Measurements from ENCODE around the gene PHLDB1.

PHLDB1 gene

DNA sequence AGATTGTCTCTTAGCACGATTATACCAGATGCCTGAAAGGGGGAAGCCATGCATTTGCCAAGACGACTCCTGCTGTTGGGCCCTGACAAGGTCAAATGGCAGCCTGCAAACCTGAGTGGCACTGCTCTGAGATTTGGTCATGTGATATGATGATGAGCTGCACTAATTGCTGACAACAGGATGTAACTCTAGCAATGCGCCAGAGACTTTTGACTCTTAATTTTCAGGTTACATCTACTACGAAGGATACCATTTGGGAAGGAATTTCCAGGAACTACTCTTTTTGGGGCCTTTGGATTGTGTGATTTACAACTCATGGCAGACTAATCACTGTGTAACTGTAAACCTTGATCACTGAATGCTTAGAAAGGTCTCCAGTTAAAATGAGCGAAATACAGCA, 59.0 kb downstream of the PHLDB1 start:
- Histone ChIP-seq H3K14ac (ENCODE audit: low read length in 2 of 2) (no peak overlapping the region), H4K91ac (ENCODE audit: low read length) (no peak overlapping the region), H2AK5ac (ENCODE audit: low read length, severe bottlenecking) (no peak overlapping the region), H3K23ac (ENCODE audit: low read length in 2 of 2) (no peak overlapping the region), H3K27me3 (ENCODE audit: control insufficient read depth in 1 of 2, insufficient read depth in 1 of 2, low read length in 2 of 2) (peaks cover 3 to 8% of the 10 kb centered on the region in 2 experiments), H3K18ac (ENCODE audit: low read depth in 1 of 2, low read length in 2 of 2) (no peak overlapping the region), H4K8ac (ENCODE audit: low read length) (no peak overlapping the region), H2BK120ac (ENCODE audit: low read depth, low read length) (no peak overlapping the region), H2BK5ac (ENCODE audit: low read depth, low read length, poor library complexity, severe bottlenecking) (no peak overlapping the region), H3K27ac (ENCODE audit: low read length, poor library complexity, severe bottlenecking) (no peak overlapping the region), H3K4me3 (ENCODE audit: insufficient read depth in 1 of 2, low read depth in 1 of 2, low read length in 2 of 2) (no peak overlapping the region), H2AFZ (ENCODE audit: low read depth, low read length) (peak overlapping the region; percentile 47), H3K36me3 (ENCODE audit: control insufficient read depth in 1 of 2, insufficient read depth in 2 of 2, low read depth in 1 of 2, low read length in 2 of 2) (peaks cover 0 to under 1% of the 10 kb centered on the region in 2 experiments), H3K9me3 (ENCODE audit: control insufficient read depth, low read length) (no peaks in the 10 kb centered on the region), H2BK12ac (ENCODE audit: low read length in 2 of 2) (no peak overlapping the region), H3K9ac (ENCODE audit: low read length) (no peak overlapping the region), H3K4ac (ENCODE audit: low read depth in 1 of 2, low read length in 2 of 2) (no peak overlapping the region), H2BK15ac (ENCODE audit: low read depth, poor library complexity, severe bottlenecking) (no peak overlapping the region), H3K79me1 (replicated peaks; ENCODE audit: low read length, poor library complexity, severe bottlenecking) (no peaks in the 10 kb centered on the region), H3K4me1 (ENCODE audit: control insufficient read depth, insufficient read depth, low read depth, low read length) (peaks cover 6% of the 10 kb centered on the region), H3K4me2 (ENCODE audit: low read length, poor library complexity, severe bottlenecking) (no peak overlapping the region)
- 79% methylated on average over 5 of the region's 5 CpGs for WGBS
- DNase-seq, result no peak

DNA sequence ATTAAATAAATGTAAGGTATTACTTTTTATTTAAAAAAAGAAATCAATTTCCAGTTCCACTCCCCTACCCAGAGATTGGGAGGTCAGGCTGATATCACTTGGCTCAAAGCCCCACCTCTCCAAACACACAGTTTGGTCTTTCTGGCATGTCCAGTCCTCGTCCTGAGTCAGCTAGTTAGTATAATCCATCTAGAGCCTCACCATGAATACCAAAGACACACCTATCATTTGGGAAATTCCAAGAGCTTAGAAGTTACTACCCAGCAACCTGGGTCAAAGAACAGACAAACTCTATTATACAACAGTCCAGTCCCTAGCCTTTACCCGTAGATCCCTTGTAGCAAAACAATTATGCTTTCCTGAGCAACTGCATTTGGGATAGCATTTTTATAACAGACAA, 62.6 kb downstream of the PHLDB1 start:
- no peak overlapping the region for H3K14ac ChIP-seq (ENCODE audit: low read length in 2 of 2)
- H3K27me3 ChIP-seq (ENCODE audit: control insufficient read depth in 1 of 2, insufficient read depth in 1 of 2, low read length in 2 of 2), result peaks cover 3 to 22% of the 10 kb centered on the region in 2 experiments
- no peak overlapping the region for H3K4ac ChIP-seq (ENCODE audit: low read depth in 1 of 2, low read length in 2 of 2)
- H3K23ac ChIP-seq (ENCODE audit: low read length in 2 of 2), result no peak overlapping the region
- no peak overlapping the region for H2BK15ac ChIP-seq (ENCODE audit: low read depth, poor library complexity, severe bottlenecking)
- DNase-seq, result no peak
- H3K18ac ChIP-seq (ENCODE audit: low read depth in 1 of 2, low read length in 2 of 2), result no peak overlapping the region
- no peaks in the 10 kb centered on the region for H3K9me3 ChIP-seq (ENCODE audit: control insufficient read depth, low read length)
- H3K4me3 ChIP-seq (ENCODE audit: insufficient read depth in 1 of 2, low read depth in 1 of 2, low read length in 2 of 2), result no peak overlapping the region
- no peak overlapping the region for H4K91ac ChIP-seq (ENCODE audit: low read length)
- H2BK5ac ChIP-seq (ENCODE audit: low read depth, low read length, poor library complexity, severe bottlenecking), result no peak overlapping the region
- no peak overlapping the region for H4K8ac ChIP-seq (ENCODE audit: low read length)
- 85% methylated on average over 1 of the region's 2 CpGs for WGBS
- H2AK5ac ChIP-seq (ENCODE audit: low read length, severe bottlenecking), result no peak overlapping the region
- H2BK120ac ChIP-seq (ENCODE audit: low read depth, low read length), result no peak overlapping the region
- H3K9ac ChIP-seq (ENCODE audit: low read length), result no peak overlapping the region
- no peak overlapping the region for H2BK12ac ChIP-seq (ENCODE audit: low read length in 2 of 2)
- no peaks in the 10 kb centered on the region for H3K79me1 ChIP-seq (replicated peaks; ENCODE audit: low read length, poor library complexity, severe bottlenecking)
- H3K36me3 ChIP-seq (ENCODE audit: control insufficient read depth in 1 of 2, insufficient read depth in 2 of 2, low read depth in 1 of 2, low read length in 2 of 2), result no peaks in the 10 kb centered on the region
- no peak overlapping the region for H3K27ac ChIP-seq (ENCODE audit: low read length, poor library complexity, severe bottlenecking)
- H2AFZ ChIP-seq (ENCODE audit: low read depth, low read length), result no peak overlapping the region
- H3K4me2 ChIP-seq (ENCODE audit: low read length, poor library complexity, severe bottlenecking), result no peak overlapping the region
- no peaks in the 10 kb centered on the region for H3K4me1 ChIP-seq (ENCODE audit: control insufficient read depth, insufficient read depth, low read depth, low read length)

DNA sequence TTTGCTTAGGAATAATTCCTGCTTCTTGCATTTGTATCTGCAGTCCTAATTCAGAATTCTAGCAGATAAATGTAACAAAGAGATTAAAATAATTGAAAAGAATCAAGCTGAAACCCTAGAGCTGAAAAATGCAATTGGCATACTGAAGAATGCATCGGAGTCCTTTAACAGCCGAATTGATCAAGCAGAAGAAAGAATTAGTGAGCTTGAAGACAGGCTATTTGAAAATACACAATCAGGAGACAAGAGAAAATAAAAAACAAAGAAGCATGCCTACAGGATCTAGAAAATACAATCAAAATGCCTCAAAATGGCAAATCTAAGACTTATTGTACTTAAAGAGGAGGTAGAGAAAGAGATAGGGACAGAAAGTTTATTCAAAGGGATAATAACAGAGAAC, 63.8 kb downstream of the PHLDB1 start:
- Histone ChIP-seq H4K8ac (ENCODE audit: low read length) (no peak overlapping the region), H2BK5ac (ENCODE audit: low read depth, low read length, poor library complexity, severe bottlenecking) (no peak overlapping the region), H2BK120ac (ENCODE audit: low read depth, low read length) (no peak overlapping the region), H2BK12ac (ENCODE audit: low read length in 2 of 2) (no peak overlapping the region), H3K4me2 (ENCODE audit: low read length, poor library complexity, severe bottlenecking) (no peak overlapping the region), H3K9me3 (ENCODE audit: control insufficient read depth, low read length) (no peaks in the 10 kb centered on the region), H3K36me3 (ENCODE audit: control insufficient read depth in 1 of 2, insufficient read depth in 2 of 2, low read depth in 1 of 2, low read length in 2 of 2) (no peaks in the 10 kb centered on the region), H3K9ac (ENCODE audit: low read length) (no peak overlapping the region), H3K4me3 (ENCODE audit: insufficient read depth in 1 of 2, low read depth in 1 of 2, low read length in 2 of 2) (no peak overlapping the region), H3K27me3 (ENCODE audit: control insufficient read depth in 1 of 2, insufficient read depth in 1 of 2, low read length in 2 of 2) (peaks cover 3 to 25% of the 10 kb centered on the region in 2 experiments), H3K27ac (ENCODE audit: low read length, poor library complexity, severe bottlenecking) (no peak overlapping the region), H2AFZ (ENCODE audit: low read depth, low read length) (no peak overlapping the region), H3K4ac (ENCODE audit: low read depth in 1 of 2, low read length in 2 of 2) (no peak overlapping the region), H4K91ac (ENCODE audit: low read length) (no peak overlapping the region), H3K4me1 (ENCODE audit: control insufficient read depth, insufficient read depth, low read depth, low read length) (no peaks in the 10 kb centered on the region), H3K18ac (ENCODE audit: low read depth in 1 of 2, low read length in 2 of 2) (no peak overlapping the region), H2AK5ac (ENCODE audit: low read length, severe bottlenecking) (no peak overlapping the region), H2BK15ac (ENCODE audit: low read depth, poor library complexity, severe bottlenecking) (no peak overlapping the region), H3K79me1 (replicated peaks; ENCODE audit: low read length, poor library complexity, severe bottlenecking) (no peaks in the 10 kb centered on the region), H3K23ac (ENCODE audit: low read length in 2 of 2) (no peak overlapping the region), H3K14ac (ENCODE audit: low read length in 2 of 2) (no peak overlapping the region)
- WGBS, result 92% methylated on average over 2 of the region's 2 CpGs
- no peak for DNase-seq

DNA sequence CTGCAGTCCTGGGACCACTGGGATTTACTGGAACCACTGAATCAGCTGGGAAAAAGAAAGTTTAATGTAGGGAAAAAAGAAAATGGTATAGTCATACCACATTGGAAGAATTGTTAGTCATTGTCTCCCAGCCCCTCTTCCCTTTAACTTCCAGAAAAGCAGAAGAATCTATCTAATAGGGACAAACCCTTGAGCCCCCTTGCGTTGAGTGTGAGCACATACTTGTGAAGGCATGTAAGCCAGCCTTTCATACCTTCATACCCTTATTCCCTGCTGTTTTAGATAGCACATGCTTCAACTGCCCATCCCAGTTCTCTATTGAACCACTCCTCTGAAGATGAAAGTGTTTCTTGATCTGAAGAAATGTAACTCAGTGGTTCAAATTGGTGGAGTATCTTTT, 65.4 kb downstream of the PHLDB1 start:
- Histone ChIP-seq H3K4me3 (ENCODE audit: insufficient read depth in 1 of 2, low read depth in 1 of 2, low read length in 2 of 2) (no peak overlapping the region), H4K91ac (ENCODE audit: low read length) (no peak overlapping the region), H3K9ac (ENCODE audit: low read length) (no peak overlapping the region), H3K14ac (ENCODE audit: low read length in 2 of 2) (no peak overlapping the region), H4K8ac (ENCODE audit: low read length) (no peak overlapping the region), H3K18ac (ENCODE audit: low read depth in 1 of 2, low read length in 2 of 2) (no peak overlapping the region), H3K27me3 (ENCODE audit: control insufficient read depth in 1 of 2, insufficient read depth in 1 of 2, low read length in 2 of 2) (peaks cover 3 to 25% of the 10 kb centered on the region in 2 experiments), H2AFZ (ENCODE audit: low read depth, low read length) (no peak overlapping the region), H3K9me3 (ENCODE audit: control insufficient read depth, low read length) (no peaks in the 10 kb centered on the region), H3K4me1 (ENCODE audit: control insufficient read depth, insufficient read depth, low read depth, low read length) (no peaks in the 10 kb centered on the region), H3K23ac (ENCODE audit: low read length in 2 of 2) (no peak overlapping the region), H2BK12ac (ENCODE audit: low read length in 2 of 2) (no peak overlapping the region), H3K27ac (ENCODE audit: low read length, poor library complexity, severe bottlenecking) (no peak overlapping the region), H3K4ac (ENCODE audit: low read depth in 1 of 2, low read length in 2 of 2) (no peak overlapping the region), H2BK15ac (ENCODE audit: low read depth, poor library complexity, severe bottlenecking) (no peak overlapping the region), H2BK120ac (ENCODE audit: low read depth, low read length) (no peak overlapping the region), H3K4me2 (ENCODE audit: low read length, poor library complexity, severe bottlenecking) (no peak overlapping the region), H2BK5ac (ENCODE audit: low read depth, low read length, poor library complexity, severe bottlenecking) (no peak overlapping the region), H2AK5ac (ENCODE audit: low read length, severe bottlenecking) (no peak overlapping the region), H3K79me1 (replicated peaks; ENCODE audit: low read length, poor library complexity, severe bottlenecking) (no peaks in the 10 kb centered on the region), H3K36me3 (ENCODE audit: control insufficient read depth in 1 of 2, insufficient read depth in 2 of 2, low read depth in 1 of 2, low read length in 2 of 2) (no peaks in the 10 kb centered on the region)
- DNase-seq, result peak; percentile 46
- 11% methylated on average over 1 of the region's 1 CpG for WGBS

Data from mesenchymal stem cell (in vitro differentiated cells and primary cell).